A673 (cell line): ENCODE data around the gene TCTN3.

Source experiments
- EZH2 ChIP-seq: fragments of 200-600 bp; sonication (generic); IDR thresholded peaks from 2 replicates; pipeline ENCODE4 v1.6.1; 2017; ENCODE audit warnings: borderline replicate concordance, low read depth, mild to moderate bottlenecking, mixed read lengths, antibody characterized with exemption, low read length; ENCODE audit not compliant: poor library complexity, severe bottlenecking
- TF ChIP-seq, protein P1 (sequence below): fragments of 300-800, 200-600 bp; sonication (generic); conservative IDR thresholded peaks from 2 replicates; pipeline ENCODE4 v1.5.1; 2017; ENCODE audit warnings: low read depth, mild to moderate bottlenecking, antibody characterized with exemption, low read length, moderate library complexity, mixed read lengths

DNA sequence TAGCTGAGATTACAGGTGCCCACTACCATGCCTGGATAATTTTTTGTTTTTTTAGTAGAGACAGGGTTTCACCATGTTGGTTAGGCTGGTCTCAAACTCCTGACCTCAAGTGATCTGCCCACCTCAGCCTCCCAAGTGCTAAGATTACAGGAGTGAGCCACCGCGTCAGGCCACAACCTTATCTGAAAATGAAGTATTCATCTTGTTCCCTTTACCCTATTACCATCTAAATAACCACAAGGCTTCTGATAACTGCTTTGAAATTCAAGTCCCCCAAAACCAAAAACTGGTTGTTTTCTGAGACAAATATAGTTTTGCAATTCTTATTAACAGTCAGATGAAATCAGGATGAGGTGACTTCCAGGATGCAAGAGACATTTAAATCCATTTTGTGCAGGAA, 2.4 kb downstream of the TCTN3 start:
- TF ChIP-seq, protein P1, sequence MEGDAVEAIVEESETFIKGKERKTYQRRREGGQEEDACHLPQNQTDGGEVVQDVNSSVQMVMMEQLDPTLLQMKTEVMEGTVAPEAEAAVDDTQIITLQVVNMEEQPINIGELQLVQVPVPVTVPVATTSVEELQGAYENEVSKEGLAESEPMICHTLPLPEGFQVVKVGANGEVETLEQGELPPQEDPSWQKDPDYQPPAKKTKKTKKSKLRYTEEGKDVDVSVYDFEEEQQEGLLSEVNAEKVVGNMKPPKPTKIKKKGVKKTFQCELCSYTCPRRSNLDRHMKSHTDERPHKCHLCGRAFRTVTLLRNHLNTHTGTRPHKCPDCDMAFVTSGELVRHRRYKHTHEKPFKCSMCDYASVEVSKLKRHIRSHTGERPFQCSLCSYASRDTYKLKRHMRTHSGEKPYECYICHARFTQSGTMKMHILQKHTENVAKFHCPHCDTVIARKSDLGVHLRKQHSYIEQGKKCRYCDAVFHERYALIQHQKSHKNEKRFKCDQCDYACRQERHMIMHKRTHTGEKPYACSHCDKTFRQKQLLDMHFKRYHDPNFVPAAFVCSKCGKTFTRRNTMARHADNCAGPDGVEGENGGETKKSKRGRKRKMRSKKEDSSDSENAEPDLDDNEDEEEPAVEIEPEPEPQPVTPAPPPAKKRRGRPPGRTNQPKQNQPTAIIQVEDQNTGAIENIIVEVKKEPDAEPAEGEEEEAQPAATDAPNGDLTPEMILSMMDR: no peak
- no peak for TF ChIP-seq EZH2
